SK-N-SH (cell line): Measurements from ENCODE around the gene ARID3A. TPM values are rescaled to one million over a fixed set of nuclear protein-coding genes. Genes with fewer than 3 reads are reported as not detected.

ENCODE experiments used
- CTCF ChIA-PET: fragments of 300-600, 350-600 bp; formaldehyde crosslinking; extraction: SDS; loops from one replicate; lab custom pipeline; 2021; lab: Yijun Ruan, JAX
- POLR2A ChIA-PET: fragments of 350-600 bp; sonication (Branson Sonifier 250); formaldehyde crosslinking; extraction: SDS; loops from one replicate; lab custom pipeline; 2020; ENCODE audit warnings: antibody characterized with exemption, inconsistent platforms; lab: Yijun Ruan, JAX
- DNase-seq: peaks from one replicate; pipeline ENCODE4 v3.0.0; 2012
- H2AFZ ChIP-seq: fragments of 200-600 bp; sonication (generic); 2 replicates; pipeline ENCODE4 v1.8.1; 2016; ENCODE audit warnings: antibody characterized with exemption, mild to moderate bottlenecking, low read depth
- H3F3A ChIP-seq: fragments of 200-600 bp; sonication (generic); replicated peaks from 2 replicates; pipeline ENCODE3; 2016; ENCODE audit warnings: antibody characterized with exemption, mild to moderate bottlenecking; ENCODE audit not compliant: insufficient read depth
- H3K27ac ChIP-seq, 2 experiments: fragments of 200-500 bp in 1 of 2; fragments of 200-600 bp in 1 of 2; sonication (Bioruptor generic) in 1 of 2; sonication (generic), shearing (Covaris generic) in 1 of 2; 2 replicates each; pipeline versions ENCODE4 v1.5.1 to v1.6.1; 2014 to 2016; ENCODE audit warnings: low read depth in 2 of 2, inconsistent platforms in 1 of 2, low read length in 1 of 2, mild to moderate bottlenecking in 1 of 2, mixed read lengths in 1 of 2
- H3K27me3 ChIP-seq: fragments of 200-600 bp; sonication (generic), shearing (Covaris generic); 2 replicates; pipeline ENCODE4 v1.6.1; 2016; ENCODE audit warnings: mixed run types; ENCODE audit not compliant: insufficient read depth
- H3K36me3 ChIP-seq, 2 experiments: fragments of 200-500 bp in 1 of 2; fragments of 200-600 bp in 1 of 2; sonication (Bioruptor generic) in 1 of 2; sonication (generic) in 1 of 2; replicated peaks in 1 of 2; 2 replicates each; pipeline versions ENCODE3 to v1.5.1; 2014 to 2016; ENCODE audit warnings: low read length in 1 of 2, mild to moderate bottlenecking in 1 of 2; ENCODE audit not compliant: insufficient read depth in 2 of 2, control insufficient read depth in 1 of 2
- H3K4me1 ChIP-seq, 2 experiments: fragments of 200-500 bp in 1 of 2; fragments of 200-600 bp in 1 of 2; sonication (Bioruptor generic) in 1 of 2; sonication (generic), shearing (Covaris generic) in 1 of 2; 2 replicates each; pipeline versions ENCODE4 v1.5.1 to v1.6.1; 2014 to 2016; ENCODE audit warnings: low read depth in 1 of 2, low read length in 1 of 2, mixed run types in 1 of 2; ENCODE audit not compliant: insufficient read depth in 2 of 2, control insufficient read depth in 1 of 2
- H3K4me2 ChIP-seq: fragments of 200-600 bp; sonication (generic), shearing (Covaris generic); 2 replicates; pipeline ENCODE4 v1.6.1; 2017; ENCODE audit warnings: mixed run types
- H3K4me3 ChIP-seq, 2 experiments: fragments of 200-500 bp in 1 of 2; fragments of 200-600 bp in 1 of 2; sonication (Bioruptor generic) in 1 of 2; sonication (generic), shearing (Covaris generic) in 1 of 2; 2 replicates each; pipeline versions ENCODE4 v1.5.1 to v1.8.1; 2014 to 2016; ENCODE audit warnings: low read depth in 2 of 2, inconsistent platforms in 1 of 2, low read length in 1 of 2, mild to moderate bottlenecking in 1 of 2, mixed read lengths in 1 of 2, moderate library complexity in 1 of 2
- H3K79me2 ChIP-seq: fragments of 200-600 bp; sonication (generic); 2 replicates; pipeline ENCODE4 v1.8.1; 2017; ENCODE audit warnings: mild to moderate bottlenecking; ENCODE audit not compliant: insufficient read depth
- H3K9ac ChIP-seq: fragments of 200-600 bp; sonication (generic); 2 replicates; pipeline ENCODE4 v1.6.1; 2017; ENCODE audit warnings: mixed run types
- H3K9me2 ChIP-seq: fragments of 200-600 bp; sonication (generic); 2 replicates; pipeline ENCODE4 v1.6.1; 2017; ENCODE audit warnings: mixed run types
- H3K9me3 ChIP-seq: fragments of 200-600 bp; sonication (generic); 2 replicates; pipeline ENCODE4 v1.6.1; 2017; ENCODE audit warnings: mixed run types, mild to moderate bottlenecking, moderate library complexity
- H4K20me1 ChIP-seq: fragments of 200-600 bp; sonication (generic); 2 replicates; pipeline ENCODE4 v1.6.1; 2017; ENCODE audit warnings: mild to moderate bottlenecking, mixed run types; ENCODE audit not compliant: insufficient read depth
- CHD2 ChIP-seq: fragments of 150-350 bp; IDR thresholded peaks from 2 replicates; pipeline ENCODE4 v1.6.1; 2018; ENCODE audit warnings: low read length; ENCODE audit not compliant: partially characterized antibody
- EP300 ChIP-seq, 2 experiments: IDR thresholded peaks; 2 replicates each; pipeline versions ENCODE4 v1.4.0 to v1.6.1; 2012; ENCODE audit warnings: borderline replicate concordance in 1 of 2, low read depth in 1 of 2, low read length in 1 of 2
- EZH2phosphoT487 ChIP-seq: fragments of 200-600 bp; sonication (generic); IDR thresholded peaks from 2 replicates; pipeline ENCODE4 v1.6.1; 2017; ENCODE audit warnings: low read depth, mixed run types, mild to moderate bottlenecking, antibody characterized with exemption, moderate library complexity, borderline replicate concordance
- FOSL2 ChIP-seq: IDR thresholded peaks from 2 replicates; pipeline ENCODE4 v1.4.0; 2012; ENCODE audit warnings: low read depth, mild to moderate bottlenecking, moderate library complexity, borderline replicate concordance
- FOXJ3 ChIP-seq: sonication (generic); formaldehyde crosslinking; IDR thresholded peaks from 2 replicates; pipeline ENCODE4 v1.5.1; 2020; ENCODE audit warnings: mild to moderate bottlenecking, missing genetic modification reagents
- GABPA ChIP-seq: IDR thresholded peaks from 2 replicates; pipeline ENCODE4 v1.4.0; 2012; ENCODE audit warnings: low read depth, mild to moderate bottlenecking
- GATA2 ChIP-seq: sonication (generic); formaldehyde crosslinking; IDR thresholded peaks from 2 replicates; pipeline ENCODE4 v1.5.0; 2020; ENCODE audit warnings: mild to moderate bottlenecking, missing genetic modification reagents
- MEF2A ChIP-seq: IDR thresholded peaks from 2 replicates; pipeline ENCODE4 v1.4.0; 2012; ENCODE audit warnings: low read depth, borderline replicate concordance
- NFIC ChIP-seq: IDR thresholded peaks from 2 replicates; pipeline ENCODE4 v1.4.0; 2012; ENCODE audit warnings: borderline replicate concordance
- NRF1 ChIP-seq: IDR thresholded peaks from 2 replicates; pipeline ENCODE4 v1.6.1; 2012; ENCODE audit warnings: low read depth, mild to moderate bottlenecking, low read length
- RCOR1 ChIP-seq: fragments of 150-350 bp; IDR thresholded peaks from 2 replicates; pipeline ENCODE4 v1.6.1; 2017; ENCODE audit warnings: antibody characterized with exemption, low read length
- RFX5 ChIP-seq: IDR thresholded peaks from 2 replicates; pipeline ENCODE4 v1.6.1; 2012; ENCODE audit warnings: mild to moderate bottlenecking, improper control_type of control experiment, low read length
- RXRA ChIP-seq: IDR thresholded peaks from 2 replicates; pipeline ENCODE4 v1.4.0; 2012; ENCODE audit warnings: low read depth, mild to moderate bottlenecking, borderline replicate concordance
- SMC3 ChIP-seq: IDR thresholded peaks from 2 replicates; pipeline ENCODE4 v1.6.1; 2012; ENCODE audit warnings: low read depth, low read length, improper control_type of control experiment
- TCF12 ChIP-seq: IDR thresholded peaks from 2 replicates; pipeline ENCODE4 v1.4.0; 2012
- TEAD4 ChIP-seq: IDR thresholded peaks from 2 replicates; pipeline ENCODE4 v1.4.0; 2012; ENCODE audit warnings: mild to moderate bottlenecking, borderline replicate concordance; ENCODE audit not compliant: insufficient read depth
- YY1 ChIP-seq: IDR thresholded peaks from 2 replicates; pipeline ENCODE4 v1.4.0; 2012; ENCODE audit warnings: low read depth, mild to moderate bottlenecking
- WGBS: methylation state at CpG from one replicate; pipeline ENCODE4 v1.1.6; 2017; ENCODE audit warnings: low lambda C conversion rate; 5-methylcytosine and 5-hydroxymethylcytosine counted together
- polyA plus RNA-seq, 3 experiments: library from polyadenylated mRNA; depleted of rRNA; stranded (reverse); fragments of >200 nt; gene quantifications; 2 replicates each; pipeline ENCODE4 v1.2.3, GENCODE V29; 2012
- TF ChIP-seq, protein P1 (sequence below): IDR thresholded peaks from 2 replicates; pipeline ENCODE4 v1.4.0; 2012; ENCODE audit warnings: low read depth
- TF ChIP-seq, protein P2 (sequence below): IDR thresholded peaks from 2 replicates; pipeline ENCODE4 v1.4.0; 2012; ENCODE audit warnings: low read depth, borderline replicate concordance

Gene ARID3A
- polyA plus RNA-seq, 1 of the 3 experiments (the other 2 are of a cell fraction): 8.6 TPM

DNA sequence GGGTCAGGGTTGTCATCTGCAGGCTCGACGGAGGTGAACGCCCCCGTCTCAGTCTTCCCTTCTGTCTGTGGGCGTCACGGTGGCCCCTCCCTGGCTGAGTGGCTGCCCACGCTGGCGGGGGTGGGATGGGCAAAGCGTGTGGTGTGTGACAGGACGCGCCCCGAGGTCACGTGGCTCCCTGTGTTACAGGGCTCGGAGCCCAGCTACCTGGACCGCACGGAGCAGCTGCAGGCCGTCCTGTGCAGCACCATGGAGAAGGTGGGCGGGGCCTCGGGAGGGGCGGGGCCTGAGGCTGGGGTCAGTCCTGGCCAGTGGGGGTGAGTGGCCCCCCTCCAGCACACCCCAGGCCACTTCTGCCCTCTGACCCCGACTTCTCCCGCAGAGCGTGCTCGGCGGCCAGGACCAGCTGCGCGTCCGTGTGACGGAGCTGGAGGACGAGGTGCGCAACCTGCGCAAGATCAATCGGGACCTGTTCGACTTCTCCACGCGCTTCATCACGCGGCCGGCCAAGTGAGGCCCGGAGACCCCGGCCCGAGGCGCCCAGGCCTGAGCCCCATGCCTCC, 68.1 kb downstream of the ARID3A start:
- POLR2A ChIA-PET: no interaction called here
- H3K9ac ChIP-seq: no peak overlapping the region
- no peak overlapping the region for H3K27ac ChIP-seq
- H3K9me3 ChIP-seq: no peaks in the 10 kb centered on the region
- H3K4me3 ChIP-seq: no peak overlapping the region
- TF ChIP-seq RFX5 (no peak), EZH2phosphoT487 (no peak)
- H3K4me2 ChIP-seq: no peak overlapping the region
- CTCF ChIA-PET: no interaction called here
- H3K27me3 ChIP-seq: peaks cover 28% of the 10 kb centered on the region; the same call in 1 of the 2 replicates
- DNase-seq: no peak
- no peak overlapping the region for H2AFZ ChIP-seq
- H3K36me3 ChIP-seq: peaks cover 0 to 34% of the 10 kb centered on the region in 2 experiments
- peaks cover 0 to 9% of the 10 kb centered on the region in 2 experiments; a peak in 1 of 4 replicates for H3K4me1 ChIP-seq
- no peaks in the 10 kb centered on the region for H3K79me2 ChIP-seq
- no peaks in the 10 kb centered on the region for H3K9me2 ChIP-seq
- 83% methylated on average over 20 of the region's 43 CpGs for WGBS
- peaks cover 7% of the 10 kb centered on the region for H3F3A ChIP-seq
- 0 out of 2 replicates have a peak, but pooled peaks cover 6% of the 10 kb centered on the region for H4K20me1 ChIP-seq

DNA sequence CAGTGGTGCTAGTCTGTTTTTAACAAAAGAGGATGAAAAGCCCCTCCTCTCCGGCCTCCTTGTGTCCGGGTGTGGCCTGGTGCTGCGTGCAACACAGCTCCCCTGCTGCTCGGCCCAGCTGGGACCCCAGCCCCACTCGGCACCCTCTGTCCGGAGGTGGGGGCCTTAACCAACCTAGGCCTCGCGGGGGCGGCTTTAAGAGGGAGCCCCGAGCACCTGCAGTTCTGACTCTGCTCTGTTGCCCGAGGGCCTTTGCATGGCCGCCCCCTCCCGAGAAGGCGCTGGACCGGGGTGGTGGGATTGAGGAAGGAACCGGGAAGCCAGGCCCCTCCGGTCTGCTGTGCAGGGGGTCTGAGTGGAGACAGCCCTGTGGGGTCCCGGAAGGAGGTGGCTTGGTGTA, 68.7 kb downstream of the ARID3A start:
- WGBS: 95% methylated on average over 10 of the region's 18 CpGs
- no peaks in the 10 kb centered on the region for H3K9me2 ChIP-seq
- no peaks in the 10 kb centered on the region for H3K9me3 ChIP-seq
- H3K4me1 ChIP-seq: peaks cover 0 to 9% of the 10 kb centered on the region in 2 experiments; a peak in 1 of 4 replicates
- no peak overlapping the region for H2AFZ ChIP-seq
- H3K79me2 ChIP-seq: no peaks in the 10 kb centered on the region
- H3K27ac ChIP-seq: no peak overlapping the region
- DNase-seq: no peak
- ChIA-PET CTCF (interaction anchor here (0.6 to 3.2 kb wide), 4 partner anchors 9 to 75 kb away, joined by 3 to 18 read pairs (median 10); partner anchors contain the start of gene WDR18), POLR2A (interaction anchor here (3.9 kb wide), 1 partner anchor 10 kb away, joined by 23 read pairs; the partner anchor contains the start of gene WDR18)
- H3K4me2 ChIP-seq: no peak overlapping the region
- H3F3A ChIP-seq: peaks cover 7% of the 10 kb centered on the region
- H3K4me3 ChIP-seq: no peak overlapping the region
- no peak overlapping the region for H3K9ac ChIP-seq
- peaks cover 0 to 34% of the 10 kb centered on the region in 2 experiments for H3K36me3 ChIP-seq
- 0 out of 2 replicates have a peak, but pooled peaks cover 6% of the 10 kb centered on the region for H4K20me1 ChIP-seq
- no peak for TF ChIP-seq NFIC
- TF ChIP-seq TCF12: no peak
- TF ChIP-seq CHD2: no peak
- TF ChIP-seq, protein P1, sequence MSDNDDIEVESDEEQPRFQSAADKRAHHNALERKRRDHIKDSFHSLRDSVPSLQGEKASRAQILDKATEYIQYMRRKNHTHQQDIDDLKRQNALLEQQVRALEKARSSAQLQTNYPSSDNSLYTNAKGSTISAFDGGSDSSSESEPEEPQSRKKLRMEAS: no peak
- no peak for TF ChIP-seq FOXJ3 (CRISPR knock-in tag)
- no peak for TF ChIP-seq GATA2 (CRISPR knock-in tag)
- no peak for TF ChIP-seq EP300 (IDR thresholded peaks at IDR 0.05; ENCODE audit: borderline replicate concordance in 1 of 2, low read depth in 1 of 2, low read length in 1 of 2)
- no peak for TF ChIP-seq GABPA
- no peak for TF ChIP-seq FOSL2
- no peak for TF ChIP-seq MEF2A
- no peak for TF ChIP-seq NRF1
- TF ChIP-seq RCOR1: no peak
- TF ChIP-seq TEAD4: no peak
- TF ChIP-seq SMC3: no peak
- no peak for TF ChIP-seq RFX5
- TF ChIP-seq, protein P2, sequence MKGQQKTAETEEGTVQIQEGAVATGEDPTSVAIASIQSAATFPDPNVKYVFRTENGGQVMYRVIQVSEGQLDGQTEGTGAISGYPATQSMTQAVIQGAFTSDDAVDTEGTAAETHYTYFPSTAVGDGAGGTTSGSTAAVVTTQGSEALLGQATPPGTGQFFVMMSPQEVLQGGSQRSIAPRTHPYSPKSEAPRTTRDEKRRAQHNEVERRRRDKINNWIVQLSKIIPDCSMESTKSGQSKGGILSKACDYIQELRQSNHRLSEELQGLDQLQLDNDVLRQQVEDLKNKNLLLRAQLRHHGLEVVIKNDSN: no peak
- TF ChIP-seq YY1: no peak
- no peak for TF ChIP-seq RXRA
- H3K27me3 ChIP-seq: peaks cover 34% of the 10 kb centered on the region; the same call in 1 of the 2 replicates
